HG02885 (cell line): ENCODE data around the gene RFX7.
"Not testable (repeated sequence)": the region's sequence is repeated elsewhere in the genome, so short reads cannot be mapped to it uniquely, and the experiment has no call there.

Source experiments
- ATAC-seq: cut with Tn5 transposase; IDR thresholded peaks from one replicate; pipeline ENCODE4 v1.9.1; 2021; ENCODE audit warnings: mild to moderate bottlenecking; ENCODE audit not compliant: unreplicated experiment, poor library complexity

The RFX7 gene

DNA sequence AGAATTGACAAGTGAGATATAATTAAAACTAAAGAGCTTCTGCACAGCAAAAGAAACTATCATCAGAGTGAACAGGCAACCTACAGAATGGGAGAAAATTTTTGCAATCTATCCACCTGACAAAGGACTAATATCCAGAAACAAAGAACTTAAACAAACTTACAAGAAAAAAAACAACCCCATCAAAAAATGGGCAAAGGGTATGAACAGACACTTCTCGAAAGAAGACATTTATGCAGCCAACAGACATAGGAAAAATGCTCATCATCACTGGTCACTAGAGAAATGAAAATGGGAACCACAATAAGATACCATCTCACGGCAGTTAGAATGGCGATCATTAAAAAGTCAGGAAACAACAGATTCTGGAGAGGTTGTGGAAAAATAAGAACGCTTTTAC, 88.9 kb downstream of the RFX7 start:
- not testable (repeated sequence) for ATAC-seq

DNA sequence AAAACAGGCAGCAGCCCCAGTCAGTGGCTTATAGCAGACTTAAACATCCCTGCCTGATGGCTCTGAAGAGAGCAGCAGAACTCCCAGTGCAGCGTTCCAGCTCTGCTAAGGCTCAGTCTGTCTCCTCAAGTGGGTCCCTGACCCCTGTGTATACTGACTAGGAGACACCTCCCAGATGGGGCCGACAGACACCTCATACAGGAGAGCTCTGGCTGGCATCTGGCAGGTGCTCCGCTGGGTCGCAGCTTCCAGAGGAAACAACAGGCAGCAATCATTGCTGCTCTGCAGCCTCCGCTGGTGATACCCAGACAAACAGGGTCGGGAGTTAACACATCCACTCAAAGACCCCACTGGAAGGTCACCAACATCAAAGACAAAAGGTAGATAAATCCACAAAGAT, 93.5 kb downstream of the RFX7 start:
- ATAC-seq, result no peak

- ATAC-seq, result no peak
Observed at GRCh38 chr15:56148064-56148463, 95.6 kb downstream of the RFX7 start.

GRCh38 chr15:56146756-56147155, 96.9 kb downstream of the RFX7 start:
- ATAC-seq, result no peak

DNA sequence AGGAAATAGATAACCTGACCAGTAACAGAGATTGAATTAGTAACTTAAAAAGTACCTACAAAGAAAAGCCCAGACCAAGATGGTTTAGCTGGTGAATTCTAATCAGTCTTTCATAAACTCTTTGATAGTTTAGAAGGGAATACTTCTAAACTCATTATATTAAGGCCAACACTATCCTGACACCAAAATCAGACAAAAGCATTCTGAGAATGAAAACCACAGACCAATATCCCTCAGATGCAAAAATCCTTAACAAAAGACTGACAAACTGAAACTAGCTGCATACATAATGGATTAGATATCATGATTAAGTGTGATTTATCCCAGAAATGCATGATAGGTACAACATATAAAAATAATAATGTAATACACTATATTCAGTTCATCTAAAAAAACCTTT, 115.6 kb downstream of the RFX7 start:
- no peak for ATAC-seq

DNA sequence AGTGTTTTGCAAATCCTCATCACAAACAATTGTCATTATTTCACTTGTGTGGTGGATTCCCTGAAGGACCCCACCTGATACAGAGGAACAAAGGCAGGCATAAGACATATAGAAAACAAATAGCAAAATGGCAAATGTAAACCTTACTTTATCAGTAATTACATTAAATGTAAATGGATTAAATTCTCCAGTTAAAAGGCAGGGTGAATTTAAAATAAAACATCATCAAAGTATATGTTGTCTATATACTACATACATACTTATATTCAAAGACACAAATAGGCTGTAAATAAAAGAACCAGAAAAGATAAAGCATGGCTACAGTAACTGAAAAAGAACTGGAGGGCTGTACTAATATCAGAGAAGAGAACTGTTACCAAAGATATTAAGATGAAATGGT, 117.3 kb downstream of the RFX7 start:
- ATAC-seq, result no peak

GRCh38 chr15:56124391-56124790, 119.3 kb downstream of the RFX7 start:
- no peak for ATAC-seq

GRCh38 chr15:56105855-56106254, 137.8 kb downstream of the RFX7 start:
- ATAC-seq, result no peak

- ATAC-seq, result no peak
Observed at GRCh38 chr15:56102441-56102840, 141.2 kb downstream of the RFX7 start.

GRCh38 chr15:56099311-56099710, 144.4 kb downstream of the RFX7 start:
- no peak for ATAC-seq

DNA sequence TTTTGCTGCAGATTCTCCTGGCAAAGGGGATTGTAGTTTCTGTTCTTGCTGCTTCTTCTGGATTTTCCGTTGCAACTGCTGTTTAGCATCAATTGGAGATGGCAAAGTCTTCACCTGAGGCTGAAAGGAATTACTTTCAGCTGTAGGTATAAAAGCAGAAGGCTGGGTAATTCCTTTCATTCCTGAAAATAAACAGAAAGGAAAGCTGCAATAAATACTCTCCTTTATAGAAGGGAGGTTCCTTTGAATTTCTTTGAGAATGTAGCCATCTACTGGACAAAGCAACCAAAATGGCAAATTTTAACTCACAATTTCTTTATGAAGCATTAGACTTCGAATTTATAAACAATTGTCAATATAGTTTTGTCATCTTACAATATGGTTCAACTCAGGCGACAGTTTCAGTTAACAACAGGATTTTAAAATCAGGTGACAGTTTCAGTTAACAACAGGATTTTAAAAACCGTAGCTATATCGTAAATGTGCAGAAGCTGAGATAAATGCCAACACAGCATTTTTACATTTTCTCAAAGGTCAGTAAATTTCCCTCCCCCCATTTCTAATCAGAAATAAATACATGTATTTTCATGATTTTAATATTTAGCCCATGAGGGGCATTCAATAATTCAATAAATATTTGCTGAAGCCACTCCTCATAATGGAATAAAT, 145.3 kb downstream of the RFX7 start:
- no peak for ATAC-seq

GRCh38 chr15:56095406-56095805, 148.3 kb downstream of the RFX7 start:
- ATAC-seq, result no peak

DNA sequence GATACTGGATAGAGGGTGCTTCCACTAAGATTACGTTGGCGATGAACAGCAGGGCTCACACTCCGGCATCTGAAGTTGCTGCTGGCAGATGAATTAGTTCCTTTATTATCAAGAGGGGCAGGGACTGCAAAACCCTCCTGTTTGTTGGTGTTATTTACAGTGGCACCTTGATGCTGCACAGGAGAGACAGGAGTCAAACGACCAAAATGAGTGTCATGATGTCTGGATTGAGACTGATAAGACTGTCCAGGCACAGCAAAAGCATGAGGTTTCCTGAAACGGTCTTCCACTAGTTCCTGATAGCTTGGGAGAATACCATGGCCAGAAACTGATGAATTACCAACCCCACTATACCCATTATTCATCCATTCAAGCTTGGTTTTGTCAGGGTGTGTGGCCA, 149.5 kb downstream of the RFX7 start:
- no peak for ATAC-seq

DNA sequence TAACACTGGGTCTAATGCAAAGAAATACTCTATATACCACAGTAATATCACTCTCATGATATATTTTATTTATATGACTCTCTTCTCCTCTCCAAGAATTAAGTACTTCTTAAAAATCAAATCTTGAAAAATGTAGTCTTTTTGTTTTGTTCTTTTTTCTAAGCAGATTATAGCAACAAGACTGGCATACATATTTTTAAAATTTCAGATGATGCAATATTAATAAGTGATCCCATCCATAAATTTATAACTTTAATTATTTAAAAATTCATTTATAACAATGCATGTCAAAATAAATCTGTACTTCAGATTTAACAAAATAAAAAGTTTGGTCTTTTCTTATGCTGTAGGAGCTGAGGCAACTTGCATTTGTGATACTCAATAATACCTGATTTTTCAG, 155.3 kb downstream of the RFX7 start:
- ATAC-seq, result no peak

- no peak for ATAC-seq
Observed at GRCh38 chr15:56086566-56086965, 157.1 kb downstream of the RFX7 start.

DNA sequence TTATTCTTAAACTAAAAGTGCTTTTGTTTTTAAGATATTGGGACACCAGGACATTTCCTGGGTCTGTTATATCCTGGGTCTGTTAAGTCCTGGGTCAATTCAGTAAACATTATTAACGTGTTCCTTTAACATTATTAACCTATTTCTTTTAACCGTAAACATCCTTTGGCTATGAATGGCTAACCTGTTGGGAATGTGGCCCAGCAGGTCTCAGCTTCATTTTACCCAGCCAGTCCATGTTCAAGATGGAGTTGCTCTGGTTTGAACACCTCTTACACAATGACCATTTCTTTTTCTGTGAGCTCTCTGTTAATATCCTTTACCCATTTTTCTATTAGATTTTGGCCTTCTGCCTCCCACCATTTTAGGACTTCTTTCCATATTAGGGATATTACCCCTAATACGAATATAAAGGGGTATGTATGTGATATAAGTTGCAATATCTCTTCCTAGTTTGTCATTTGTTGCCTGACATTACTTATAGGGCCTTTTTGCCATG, 161.4 kb downstream of the RFX7 start:
- no peak for ATAC-seq

DNA sequence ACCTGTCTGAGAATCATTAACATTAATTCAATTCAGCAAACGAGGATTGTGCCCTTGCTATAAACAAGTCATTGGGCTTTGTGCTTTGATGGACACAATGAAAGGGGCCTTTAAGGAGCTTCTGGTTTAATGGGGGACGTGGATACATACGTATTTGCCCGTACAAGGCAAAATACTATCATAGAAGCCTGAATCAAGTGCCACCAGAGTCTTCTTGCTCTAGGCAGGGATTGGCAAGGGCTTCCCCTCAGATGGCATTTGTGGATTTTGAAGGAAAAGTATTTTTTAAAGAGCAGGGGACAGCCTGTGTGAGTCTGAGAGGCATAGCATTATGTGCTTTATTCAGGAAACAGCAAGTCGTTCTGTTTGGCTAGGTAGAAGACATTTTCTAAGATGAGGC, 166.6 kb downstream of the RFX7 start:
- no peak for ATAC-seq

DNA sequence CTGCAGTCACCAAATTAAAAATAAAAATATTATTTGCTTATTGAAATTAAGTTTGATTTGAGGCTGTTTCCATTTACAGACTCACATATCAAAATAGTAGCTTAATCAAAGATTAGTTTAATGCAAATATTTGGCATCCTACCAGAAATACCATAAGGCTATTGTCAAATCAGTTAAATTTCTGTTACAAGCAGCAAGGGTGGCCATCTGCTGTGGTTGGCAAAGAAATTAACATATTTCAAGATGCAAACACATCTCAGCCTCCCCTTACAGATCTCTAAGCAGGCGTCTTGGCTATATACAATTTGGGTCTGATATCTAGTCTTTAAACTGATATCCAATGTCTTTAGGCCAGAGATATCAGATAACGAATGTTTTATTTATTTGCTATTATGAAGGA, 167.0 kb downstream of the RFX7 start:
- ATAC-seq, result no peak

DNA sequence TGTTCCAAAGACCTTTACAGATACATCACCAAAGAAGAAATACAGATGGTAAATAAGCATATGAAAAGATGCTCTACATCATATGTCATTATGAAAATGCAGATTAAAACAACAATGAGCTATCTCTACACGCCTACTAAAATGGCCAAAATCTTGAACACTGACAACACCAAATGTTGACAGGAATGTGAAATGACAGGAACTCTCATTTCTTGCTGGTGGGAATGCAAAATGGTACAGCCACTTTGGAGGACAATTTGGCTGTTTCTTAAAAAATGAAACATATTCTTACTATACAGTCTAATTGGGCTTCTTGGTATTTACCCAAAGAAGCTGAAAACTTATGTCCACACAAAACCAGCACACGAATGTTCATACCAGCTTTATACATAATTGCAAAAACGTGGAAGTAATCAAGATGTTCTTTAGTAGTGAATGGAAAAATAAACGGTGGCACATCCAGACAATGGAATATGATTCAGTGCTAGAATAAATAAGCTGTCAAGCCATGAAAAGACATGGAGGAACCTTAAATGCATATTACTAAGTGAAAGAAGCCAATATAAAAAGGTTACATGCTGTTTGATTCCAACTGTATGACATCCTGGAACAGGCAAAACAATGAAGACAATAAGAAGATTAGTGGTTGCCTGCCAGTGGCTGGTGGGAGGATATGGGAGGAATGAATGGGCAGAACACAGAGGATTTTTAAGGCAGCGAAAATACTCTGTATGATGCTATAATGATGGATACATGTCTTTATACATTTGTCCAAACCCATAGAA, 169.0 kb downstream of the RFX7 start:
- ATAC-seq, result no peak

- ATAC-seq, result no peak
Observed at GRCh38 chr15:56064152-56064551, 179.5 kb downstream of the RFX7 start.

- ATAC-seq, result no peak
Observed at GRCh38 chr15:56059716-56060115, 184.0 kb downstream of the RFX7 start.

- no peak for ATAC-seq
Observed at GRCh38 chr15:56058986-56059385, 184.7 kb downstream of the RFX7 start.
